ENCODE data around the gene PPP1R15A.
"Not testable (repeated sequence)": the region's sequence is repeated elsewhere in the genome, so short reads cannot be mapped to it uniquely, and the experiment has no call there.

PPP1R15A gene

GRCh38 chr19:48859711-48860572, 12.3 kb upstream of the PPP1R15A start:
- DNase-seq = no peak

DNA sequence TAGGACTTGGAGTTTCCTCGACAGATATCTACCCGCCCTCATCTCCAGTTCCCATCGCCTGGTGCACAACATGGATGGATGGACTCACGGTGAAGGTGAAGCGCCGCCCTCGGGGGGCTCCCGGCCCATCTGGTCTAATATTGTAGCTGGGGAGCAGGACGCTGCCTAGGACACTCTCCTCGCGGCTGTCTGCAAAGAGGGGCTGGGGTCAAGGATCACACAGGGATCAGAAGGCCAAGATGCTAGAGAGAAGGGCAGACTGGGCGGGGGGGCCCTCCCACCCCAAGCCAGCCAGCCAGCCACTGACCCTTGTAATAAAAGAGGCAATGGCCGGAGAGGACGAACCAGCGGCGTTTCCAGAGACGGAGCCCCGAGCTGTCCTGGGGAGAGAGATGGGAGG, 10.9 kb upstream of the PPP1R15A start:
- no peak for DNase-seq

DNA sequence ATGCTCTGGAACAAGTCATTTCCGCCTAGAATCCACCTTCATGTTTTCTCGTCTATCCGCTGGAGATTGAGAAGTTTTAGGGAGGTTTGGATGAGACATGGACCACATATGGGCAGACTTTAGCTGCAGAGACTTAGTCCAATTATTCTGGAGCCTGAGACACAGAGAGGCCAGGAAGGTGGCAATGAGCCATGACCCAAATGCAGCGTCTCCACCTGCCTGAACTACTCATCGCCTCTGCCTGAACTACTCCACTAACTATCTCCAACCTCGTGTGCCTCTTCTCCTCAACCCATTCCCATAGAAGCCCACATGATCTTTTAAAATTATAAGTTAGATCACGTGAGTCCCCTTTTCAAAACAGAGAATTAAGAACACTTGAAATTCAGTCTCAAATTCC, 9.4 kb upstream of the PPP1R15A start:
- no peak for DNase-seq

DNA sequence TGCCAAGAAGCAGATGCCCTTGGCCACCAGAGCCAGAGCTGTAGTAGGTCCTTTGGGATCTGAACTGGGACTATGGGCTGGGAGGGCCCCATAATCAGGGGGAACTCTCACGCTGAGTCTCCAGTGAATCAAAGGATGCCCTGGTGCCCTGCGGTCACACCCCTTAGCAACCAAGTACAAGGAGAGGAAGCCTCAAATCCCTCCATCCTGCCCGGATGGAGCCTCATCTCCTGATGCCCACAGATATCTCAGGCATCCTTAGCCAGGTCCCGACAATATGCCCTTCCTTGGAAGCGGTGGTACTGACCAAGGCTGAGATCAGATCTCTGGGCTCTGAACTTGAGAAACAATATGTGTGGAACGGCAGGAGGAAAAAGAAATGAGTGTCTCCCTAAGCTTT, 5.5 kb upstream of the PPP1R15A start:
- no peak for DNase-seq

- DNase-seq = no peak
These were observed 5.0 kb upstream of the PPP1R15A start for GRCh38 chr19:48867123-48867745.

- DNase-seq = no peak
These were observed 4.5 kb upstream of the PPP1R15A start for GRCh38 chr19:48867746-48868113.

DNA sequence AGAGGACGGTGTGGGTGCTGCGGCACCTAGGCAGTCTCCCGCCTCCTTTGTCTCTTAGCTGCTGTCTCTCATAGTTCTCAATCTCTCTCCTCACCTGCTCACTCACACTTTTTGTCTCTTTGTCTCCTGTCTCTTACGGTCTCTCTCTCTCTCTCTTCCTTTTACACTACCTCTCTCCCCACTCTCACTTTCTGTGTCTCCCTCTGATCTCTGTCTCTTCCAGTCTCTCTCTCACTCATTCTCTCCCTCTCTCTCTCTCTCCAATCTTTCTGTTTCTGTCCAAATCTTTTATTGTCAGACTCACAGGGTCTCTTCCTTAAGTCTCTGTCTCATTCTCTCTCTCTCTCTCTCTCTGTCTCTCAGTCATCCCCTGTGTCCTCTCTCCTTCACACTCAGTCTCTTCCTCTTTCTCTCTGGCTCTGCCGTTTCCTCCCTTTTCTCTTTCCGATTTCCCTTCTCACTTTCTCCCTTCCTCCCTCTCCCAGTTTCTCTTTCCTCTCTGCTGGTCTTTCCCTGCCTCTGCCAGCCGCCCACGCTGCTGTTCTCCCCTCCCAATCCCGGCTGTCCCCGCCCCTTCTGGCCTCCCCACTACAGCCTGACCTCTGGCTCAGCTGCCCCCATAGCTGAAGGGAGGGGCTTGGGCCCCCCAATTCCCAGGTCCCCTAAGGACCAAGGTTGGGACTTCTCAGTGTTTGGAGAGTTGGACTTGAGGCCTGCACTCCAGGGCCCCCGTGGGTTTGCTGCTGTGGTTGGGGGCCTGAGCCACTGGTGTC, 3.9 kb upstream of the PPP1R15A start, which contains the start of gene PLEKHA4:
TSS of gene PLEKHA4 (minus strand) at position 504 of the 773 bp plus-strand sequence. CDS start 997 bp downstream, outside the sequence.
- DNase-seq = no peak

- DNase-seq = no peak
These were observed 2.2 kb upstream of the PPP1R15A start for GRCh38 chr19:48870048-48870447.

DNA sequence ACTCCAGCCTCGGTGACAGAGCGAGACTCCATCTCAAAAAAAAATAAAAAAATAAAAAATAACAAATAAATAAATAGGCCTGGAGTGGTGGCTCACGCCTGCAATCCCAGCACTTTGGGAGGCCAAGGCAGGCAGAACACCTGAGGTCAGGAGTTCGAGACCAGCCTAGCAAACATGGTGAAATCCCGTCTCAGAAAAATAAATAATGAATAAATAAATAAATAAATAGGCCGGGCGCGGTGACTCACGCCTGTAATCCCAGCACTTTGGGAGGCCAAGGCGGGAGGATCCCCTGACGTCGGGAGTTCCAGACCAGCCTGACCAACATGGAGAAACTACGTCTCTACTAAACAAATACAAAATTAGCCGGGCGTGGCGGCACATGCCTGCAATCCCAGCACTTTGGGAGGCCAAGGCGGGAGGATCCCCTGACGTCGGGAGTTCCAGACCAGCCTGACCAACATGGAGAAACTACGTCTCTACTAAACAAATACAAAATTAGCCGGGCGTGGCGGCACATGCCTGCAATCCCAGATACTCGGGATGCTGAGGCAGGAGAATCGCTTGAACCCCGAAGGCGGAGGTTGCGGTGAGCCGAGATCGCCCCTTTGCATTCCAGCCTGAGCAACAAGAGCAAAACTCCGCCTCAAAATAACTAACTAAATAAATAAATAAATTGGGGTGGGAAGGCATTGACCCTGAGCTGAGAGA, 595 bp upstream of the PPP1R15A start:
- not testable (repeated sequence) for DNase-seq

- peak; percentile 78 for DNase-seq
These were observed 759 bp downstream of the PPP1R15A start for GRCh38 chr19:48872884-48873475.

- no peak for DNase-seq
These were observed 1.5 kb downstream of the PPP1R15A start for GRCh38 chr19:48873476-48874302.

GRCh38 chr19:48874303-48875135, 2.3 kb downstream of the PPP1R15A start:
- no peak for DNase-seq

GRCh38 chr19:48876043-48876981, 4.1 kb downstream of the PPP1R15A start:
- DNase-seq = not testable (repeated sequence)

GRCh38 chr19:48877855-48878195, 5.6 kb downstream of the PPP1R15A start:
- DNase-seq = no peak

GRCh38 chr19:48878196-48879024, 6.2 kb downstream of the PPP1R15A start:
- DNase-seq = no peak

- DNase-seq = no peak
These were observed 6.9 kb downstream of the PPP1R15A start for GRCh38 chr19:48879025-48879637.

DNA sequence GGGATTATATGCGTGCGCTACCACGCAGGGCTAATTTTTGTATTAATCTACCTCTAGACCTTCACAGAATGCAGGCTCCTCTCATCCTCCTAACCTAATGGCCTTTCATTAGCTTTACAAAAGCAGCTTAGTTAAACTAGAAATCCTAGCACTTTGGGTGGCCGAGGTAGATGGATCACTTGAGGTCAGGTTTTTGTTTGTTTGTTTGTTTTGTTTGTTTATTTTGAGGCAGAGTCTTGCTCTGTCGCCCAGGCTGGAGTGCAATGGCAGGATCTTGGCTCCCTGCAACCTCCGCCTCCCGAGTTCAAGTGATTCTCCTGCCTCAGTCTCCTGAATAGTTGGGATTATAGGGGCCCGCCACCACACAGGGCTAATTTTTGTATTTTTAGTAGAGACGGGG, 7.5 kb downstream of the PPP1R15A start:
- not testable (repeated sequence) for DNase-seq

All from NCI-H1048 (cell line).